Bone marrow (tissue), 2 donors: ENCODE measurements around the gene GABBR2.

Experiments
- DNase-seq, 2 donors: peaks; one replicate each; lab custom pipeline; 2025; lab: John Stamatoyannopoulos, UW

GABBR2 gene

DNA sequence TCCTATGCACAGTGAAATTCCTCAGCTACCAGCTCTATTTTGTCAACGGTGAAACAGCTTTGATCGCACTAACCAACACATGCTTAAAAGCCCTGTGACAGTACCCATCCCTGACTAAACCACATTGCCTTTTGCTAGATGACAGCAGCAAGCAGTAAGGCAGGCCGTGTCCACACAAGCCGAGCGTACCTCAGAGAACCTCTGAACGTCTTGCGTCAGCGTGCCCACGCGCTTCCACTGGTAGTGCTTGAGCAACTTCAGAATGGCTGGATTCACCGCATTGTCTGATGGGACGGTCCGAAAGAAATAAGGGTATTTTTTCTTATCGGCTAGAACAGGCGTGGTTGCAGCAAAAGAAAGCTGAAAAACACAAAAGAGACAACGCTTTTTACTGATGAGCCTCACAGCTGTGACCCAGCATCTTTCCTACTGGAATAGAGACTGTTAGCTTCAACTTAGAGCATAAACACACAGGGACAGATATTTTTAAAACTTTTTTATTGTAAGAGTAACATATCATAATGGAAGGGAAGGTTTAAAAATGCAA is 167.0 kb downstream of the GABBR2 start:
- no peak for DNase-seq

DNA sequence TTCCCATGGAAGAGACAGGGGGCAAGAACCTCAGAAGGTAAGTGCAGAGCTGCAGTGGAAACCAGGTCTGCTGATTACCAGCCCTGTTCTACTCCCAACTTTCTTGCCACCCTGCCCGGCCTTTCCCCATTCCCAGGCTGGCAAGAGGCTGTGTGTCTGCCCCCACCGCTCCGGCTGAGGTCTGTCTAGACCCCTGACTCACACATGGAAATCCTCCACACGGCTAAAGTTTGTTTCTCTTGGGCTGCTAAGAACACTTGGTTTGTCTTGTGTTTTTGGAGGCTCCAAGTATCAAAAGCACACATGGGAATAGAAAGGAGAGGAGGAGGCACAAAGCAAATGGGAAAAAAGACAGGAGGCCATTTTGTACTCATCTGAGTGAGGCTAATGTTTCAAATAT is 168.3 kb downstream of the GABBR2 start:
- DNase-seq: no peak

DNA sequence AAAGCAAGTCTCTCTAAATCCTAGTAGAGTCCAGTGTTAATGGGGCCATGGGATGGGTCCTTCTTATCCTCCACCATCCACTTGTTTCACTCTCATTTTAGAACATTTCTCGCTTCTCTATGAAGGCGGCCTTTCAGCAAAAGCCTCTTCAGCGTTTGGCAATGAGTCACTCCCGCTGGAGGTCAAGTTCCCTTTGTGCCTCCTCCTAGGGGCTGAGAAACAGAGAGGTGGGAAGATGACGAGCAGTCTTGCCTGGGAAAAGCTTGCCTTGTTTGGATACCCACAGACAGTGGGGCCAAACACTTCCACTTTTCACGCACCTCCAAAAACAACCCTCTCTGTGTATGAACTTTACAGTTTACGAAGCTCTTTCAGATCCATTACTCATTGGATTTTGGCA is 168.8 kb downstream of the GABBR2 start:
- DNase-seq: no peak

DNA sequence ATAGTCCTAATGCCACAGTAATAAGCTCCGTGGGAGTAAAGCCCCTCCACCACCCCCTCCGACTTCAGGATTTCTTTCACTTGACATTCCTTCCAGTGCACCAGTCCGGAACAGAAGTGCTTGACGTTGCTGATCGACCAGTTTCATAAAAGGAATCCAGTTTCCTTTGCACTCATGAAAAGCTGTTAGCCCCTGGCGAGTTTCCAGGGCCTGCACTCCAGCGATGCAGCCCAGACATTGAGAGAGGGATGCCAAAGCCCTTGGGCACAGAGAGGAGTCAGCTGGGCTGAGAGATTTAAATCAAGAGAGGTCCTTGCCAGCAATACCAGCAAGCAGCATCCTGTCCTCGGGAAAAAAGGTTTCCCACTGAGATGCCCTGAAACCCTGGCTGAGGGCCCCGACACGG is 170.1 kb downstream of the GABBR2 start:
- DNase-seq: no peak

DNA sequence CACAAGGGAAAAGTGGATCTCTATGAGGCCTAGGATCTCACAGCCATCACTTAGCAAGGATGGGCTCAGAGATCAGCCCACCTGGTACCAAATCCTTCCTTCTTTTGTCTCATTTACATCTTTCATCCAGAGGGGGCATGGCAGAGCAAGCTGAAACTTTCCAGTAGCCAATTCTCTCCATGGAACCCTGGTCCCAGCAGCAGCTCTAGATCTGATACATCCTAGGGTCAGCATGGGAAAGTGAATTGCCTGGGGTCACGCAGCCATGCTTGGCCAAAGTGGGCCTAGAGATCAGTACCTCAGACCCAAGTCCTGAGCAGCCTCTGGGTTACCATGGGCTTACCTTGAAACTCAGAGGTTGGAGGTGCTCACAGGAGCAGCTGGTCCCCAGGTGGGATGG is 170.5 kb downstream of the GABBR2 start:
- no peak for DNase-seq

DNA sequence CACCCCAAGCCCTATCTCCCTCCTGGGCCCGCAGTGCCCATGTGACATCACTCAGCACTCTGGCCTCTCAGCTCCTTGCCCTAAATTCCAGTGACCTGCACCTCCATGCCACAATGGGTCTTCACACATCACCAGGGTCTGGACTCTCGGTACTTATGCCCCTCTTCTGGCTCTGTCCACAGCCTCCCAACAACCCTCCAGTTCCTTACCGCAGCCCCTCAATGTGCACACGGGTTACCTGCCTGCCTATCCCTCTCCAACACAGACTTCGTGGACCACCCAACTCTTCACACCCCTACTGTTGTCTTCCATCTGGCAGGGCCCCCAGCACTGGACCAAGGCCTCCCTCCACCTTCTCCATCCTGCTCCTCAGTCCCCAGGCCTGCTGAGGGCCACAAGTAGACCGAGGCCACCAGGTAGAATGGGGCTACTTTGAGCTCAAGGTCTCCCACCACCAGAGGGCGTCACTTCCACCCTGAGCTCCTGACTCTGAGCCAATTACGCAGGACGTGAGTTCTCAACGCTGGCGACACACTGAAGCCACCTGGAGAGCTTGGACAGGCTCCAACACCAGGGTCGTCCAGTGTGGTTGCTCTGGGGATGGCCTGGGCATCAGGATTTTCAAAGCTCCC is 172.1 kb downstream of the GABBR2 start:
- no peak for DNase-seq

DNA sequence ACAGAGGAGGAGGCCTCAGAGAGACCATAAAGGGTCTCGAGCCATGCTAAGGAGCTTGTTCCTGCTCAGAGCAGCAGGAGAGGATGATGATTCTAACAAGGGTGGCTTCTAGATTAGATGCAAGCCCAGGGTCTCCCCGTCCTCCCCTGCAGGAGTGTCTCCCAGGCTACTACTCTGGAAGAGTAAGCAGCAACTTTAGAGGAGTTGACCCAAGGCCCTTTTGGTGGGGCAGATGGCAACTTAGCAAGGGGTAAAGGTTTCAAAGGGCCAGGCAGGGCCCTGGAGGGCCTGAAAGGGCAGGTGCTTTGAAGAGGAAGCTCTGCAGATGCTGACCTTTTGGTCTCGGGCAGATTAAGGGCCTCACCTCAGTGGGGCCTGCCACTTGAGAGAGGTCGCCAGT is 174.9 kb downstream of the GABBR2 start:
- DNase-seq: no peak

DNA sequence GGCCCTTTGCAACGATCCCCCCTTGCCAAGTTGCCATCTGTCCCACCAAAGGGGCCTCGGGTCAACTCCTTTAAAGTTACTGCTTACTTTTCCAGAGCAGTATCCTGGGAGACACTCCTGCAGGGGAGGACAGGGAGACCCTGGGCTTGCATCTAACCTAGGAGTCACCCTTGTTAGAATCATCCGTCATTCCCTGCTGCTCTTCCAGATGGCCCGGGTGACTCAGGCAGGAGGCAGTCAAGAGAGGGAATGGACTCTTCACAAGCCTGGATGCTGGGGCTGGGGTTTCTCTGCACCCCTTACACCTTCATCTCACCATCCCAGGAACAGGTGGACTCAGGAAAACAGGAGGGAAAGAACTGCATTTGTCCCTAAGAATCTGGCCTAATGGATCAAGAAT is 175.6 kb downstream of the GABBR2 start:
- DNase-seq: no peak

DNA sequence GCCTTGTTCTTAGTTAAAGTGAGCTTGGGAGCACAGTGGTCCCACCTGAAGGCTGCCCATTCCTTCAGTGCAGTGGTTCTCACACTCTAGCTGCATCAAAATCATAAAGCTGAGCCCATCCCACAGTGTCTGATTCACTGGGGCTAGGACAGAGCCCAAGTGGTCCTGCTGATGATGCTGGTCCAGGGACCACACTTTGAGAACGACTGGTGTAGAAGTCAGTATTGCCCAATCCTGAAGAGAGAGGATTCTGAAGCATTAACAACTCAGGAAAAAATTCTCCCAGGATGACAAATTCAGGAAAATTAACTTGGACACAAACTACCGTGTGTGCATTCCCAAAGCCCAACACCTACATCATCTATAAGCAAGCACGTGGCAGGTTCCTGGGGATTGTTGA is 176.2 kb downstream of the GABBR2 start:
- DNase-seq: no peak

DNA sequence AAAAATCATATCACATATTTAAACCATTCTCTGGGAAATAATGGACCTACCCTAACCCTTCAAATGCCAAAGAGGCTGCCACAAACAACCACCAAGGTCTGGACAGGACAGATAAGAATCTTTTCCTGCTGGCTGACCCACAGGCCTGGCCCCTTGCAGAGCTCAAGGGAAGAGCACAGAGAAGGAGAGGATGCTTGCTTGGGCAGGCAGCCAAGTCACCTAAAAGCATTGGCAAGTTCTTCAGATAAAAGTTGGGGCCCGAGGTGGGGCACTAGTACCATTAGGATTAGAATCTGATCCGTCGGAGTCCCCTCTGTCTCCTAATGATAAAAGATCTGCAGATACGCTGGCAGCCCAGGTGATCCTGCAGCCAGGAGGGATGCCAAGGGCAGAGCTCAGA is 176.6 kb downstream of the GABBR2 start:
- DNase-seq: no peak

DNA sequence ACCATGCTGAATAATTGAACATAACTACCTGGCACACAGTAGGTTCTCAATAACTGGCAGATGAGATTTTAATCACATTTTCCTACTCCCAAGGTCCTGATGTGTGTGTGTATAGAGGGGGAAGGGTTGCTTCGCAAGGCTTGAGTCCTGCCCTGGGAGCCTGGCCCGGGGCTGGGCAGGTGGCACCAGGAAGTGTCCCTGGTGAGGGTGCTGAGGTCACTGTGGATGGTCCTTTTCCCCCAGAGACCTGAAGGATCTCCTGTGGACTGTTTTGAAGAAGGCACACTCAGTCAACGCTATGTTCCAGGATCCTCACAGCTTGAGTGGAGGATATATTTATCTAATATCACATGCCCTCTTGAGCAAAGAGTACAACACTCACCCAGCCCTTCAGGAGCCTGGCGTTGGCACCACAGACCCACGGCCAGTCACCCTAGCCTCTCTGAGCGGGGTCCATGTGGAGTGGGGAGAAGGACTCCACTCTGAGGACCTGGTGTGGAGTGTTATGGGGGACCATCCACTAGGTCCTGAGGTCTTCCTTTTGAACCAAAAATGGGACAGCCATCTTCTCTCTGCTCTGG is 177.8 kb downstream of the GABBR2 start:
- no peak for DNase-seq

DNA sequence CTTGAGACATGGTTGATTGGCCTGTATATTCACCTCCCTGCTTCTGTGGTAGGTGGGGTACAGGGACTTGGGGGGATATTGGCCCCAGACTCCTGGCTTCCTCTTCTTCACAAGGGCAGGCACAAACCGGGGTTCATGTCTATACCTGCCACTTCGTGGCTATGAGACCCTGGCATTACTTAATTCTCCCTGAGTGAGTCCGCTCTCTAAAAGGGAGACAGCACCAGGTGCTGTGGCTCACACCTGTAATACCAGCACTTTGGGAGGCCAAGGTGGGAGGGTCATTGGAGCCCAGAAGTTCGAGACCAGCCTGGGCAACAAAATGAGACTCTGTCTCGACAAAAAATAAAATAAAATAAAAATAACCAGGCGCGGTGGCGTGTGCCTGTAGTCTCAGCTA is 178.5 kb downstream of the GABBR2 start:
- DNase-seq: no peak

DNA sequence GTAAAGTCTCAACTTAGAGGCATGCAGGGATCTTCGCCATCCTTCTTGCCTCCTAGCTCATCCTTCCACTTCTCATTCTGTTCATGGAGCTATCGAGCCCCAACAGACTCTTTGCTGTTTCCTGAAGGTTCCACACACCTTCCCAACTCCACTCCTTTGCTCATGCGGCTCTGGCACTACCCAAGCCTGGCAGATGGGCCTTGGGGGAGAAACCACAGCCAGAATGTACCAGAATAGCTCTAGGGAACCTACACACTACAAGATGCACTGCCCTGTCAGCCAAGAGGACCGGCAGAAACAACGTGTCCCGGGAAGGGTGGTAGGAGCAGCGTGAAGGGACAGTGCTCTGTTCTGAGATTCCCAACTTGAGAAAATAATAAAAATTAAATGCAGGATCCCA is 178.9 kb downstream of the GABBR2 start:
- DNase-seq: no peak

DNA sequence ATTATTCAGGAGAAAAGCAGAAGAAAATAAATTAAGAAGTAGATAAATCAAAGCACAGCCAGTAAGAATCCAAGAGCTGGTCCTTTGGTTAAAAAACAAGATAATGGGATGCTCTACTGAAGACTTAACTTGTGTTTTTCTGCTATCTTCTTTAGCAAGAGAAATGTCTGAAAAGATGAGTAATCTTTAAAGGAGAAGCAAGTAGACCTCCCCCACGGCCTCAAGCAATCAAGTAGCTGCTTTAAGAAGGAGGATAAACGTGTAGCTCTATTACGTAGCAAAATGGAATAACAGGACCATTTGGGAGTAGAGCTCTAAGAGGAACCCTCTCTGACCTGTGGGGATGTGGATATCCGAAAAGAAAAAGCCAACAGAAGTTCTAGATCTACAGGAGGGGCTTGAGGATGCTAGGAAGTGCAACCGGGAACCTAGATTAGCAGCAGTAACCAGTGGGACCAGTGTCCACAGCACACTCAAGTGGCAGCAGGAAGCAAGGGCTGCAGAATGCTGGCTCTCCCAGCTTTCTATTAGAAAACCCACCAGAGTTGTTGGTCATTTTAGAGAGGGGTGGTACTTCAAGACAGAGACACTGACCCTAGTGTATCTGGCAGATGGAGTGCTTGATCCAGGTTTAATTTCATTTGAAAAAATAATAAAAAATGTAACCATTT is 185.4 kb downstream of the GABBR2 start:
- DNase-seq: no peak

DNA sequence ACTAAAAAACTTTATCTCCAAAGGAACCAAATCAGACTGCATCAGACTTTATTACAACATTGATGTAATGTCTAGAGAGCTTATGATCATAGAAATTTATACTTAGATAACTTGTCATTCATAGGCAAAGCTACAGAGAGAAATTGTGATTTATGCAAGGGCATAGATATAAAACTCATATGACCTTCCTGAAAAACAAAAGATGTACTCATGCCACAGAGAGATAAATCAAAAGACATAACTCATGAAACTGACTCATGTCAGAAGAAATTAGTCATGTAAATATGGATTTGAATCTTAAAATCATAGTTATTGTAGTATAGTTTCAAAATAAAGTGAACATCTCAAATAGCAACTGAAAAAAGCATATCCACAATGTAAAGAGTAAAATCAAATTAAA is 186.2 kb downstream of the GABBR2 start:
- DNase-seq: no peak

DNA sequence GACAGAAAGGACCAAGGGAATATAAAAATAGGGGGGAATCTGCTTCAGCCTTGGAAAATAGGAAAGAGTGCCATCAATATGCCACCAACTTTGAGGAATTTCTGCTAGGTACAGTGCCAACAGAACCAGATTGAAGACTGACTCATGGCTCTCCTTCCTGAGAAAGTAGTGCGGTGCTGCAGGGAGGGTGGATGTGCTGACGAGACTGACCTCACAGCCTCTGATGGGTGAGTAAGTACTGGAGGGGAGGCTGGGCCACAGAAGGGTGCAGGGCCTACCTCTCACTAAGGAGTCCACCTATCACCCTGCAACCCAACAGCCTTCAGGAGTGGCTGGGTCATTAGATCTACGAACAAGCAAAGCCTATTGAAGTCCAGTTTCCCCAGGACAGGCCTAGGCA is 187.6 kb downstream of the GABBR2 start:
- no peak for DNase-seq

DNA sequence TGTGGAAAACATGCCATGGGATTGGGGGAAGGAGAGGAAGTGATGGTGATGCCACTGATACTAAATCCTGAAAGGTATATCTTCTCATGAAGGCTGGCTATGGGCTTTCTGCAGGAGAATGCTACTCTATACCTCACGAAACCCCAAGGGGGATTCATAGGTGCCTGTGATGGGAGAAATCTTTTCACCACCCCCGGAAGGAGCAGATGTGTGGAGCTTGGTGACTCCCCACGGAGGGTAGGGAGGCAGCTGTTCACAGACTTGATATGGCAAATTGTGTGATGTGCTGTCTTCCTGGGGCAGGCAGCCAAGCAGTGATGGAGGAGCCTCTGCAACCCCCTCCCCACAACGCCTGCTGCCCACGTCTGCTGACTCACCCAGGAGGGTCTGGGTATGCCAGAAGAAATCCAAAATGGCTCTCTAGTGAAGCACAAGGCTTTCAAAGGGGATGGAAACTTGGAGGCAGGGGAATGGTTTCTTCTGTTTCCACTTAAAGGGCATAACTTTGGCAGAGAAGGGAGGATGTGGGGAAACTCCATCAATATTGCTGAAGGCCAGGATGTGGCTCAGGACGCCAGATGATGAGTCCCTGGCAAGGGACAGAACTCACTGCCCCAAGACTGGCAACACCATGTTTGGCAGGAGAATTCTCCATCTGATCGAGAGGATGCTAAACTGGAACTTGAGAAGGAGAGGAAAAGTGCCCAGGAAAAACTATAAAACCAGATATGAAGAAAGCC is 188.3 kb downstream of the GABBR2 start:
- DNase-seq: no peak

DNA sequence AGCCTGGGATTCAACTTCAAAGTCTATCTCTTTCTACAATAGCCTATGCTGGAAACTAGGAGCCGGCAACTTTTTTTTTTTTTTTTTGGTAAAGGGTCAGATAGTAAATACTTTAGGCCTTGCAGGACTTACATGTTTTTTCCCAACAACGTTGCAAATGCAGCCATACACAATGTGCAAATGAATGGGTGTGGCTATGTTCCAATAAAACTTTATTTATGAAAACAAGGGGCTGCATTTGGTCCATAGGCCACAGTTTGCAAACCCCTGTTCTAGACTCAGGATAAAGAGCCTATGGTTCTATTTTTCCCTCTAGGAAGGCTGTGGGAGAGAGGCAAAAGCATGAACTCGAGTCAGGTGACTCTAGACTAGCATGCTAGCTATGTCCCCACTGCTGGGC is 189.1 kb downstream of the GABBR2 start:
- DNase-seq: no peak

DNA sequence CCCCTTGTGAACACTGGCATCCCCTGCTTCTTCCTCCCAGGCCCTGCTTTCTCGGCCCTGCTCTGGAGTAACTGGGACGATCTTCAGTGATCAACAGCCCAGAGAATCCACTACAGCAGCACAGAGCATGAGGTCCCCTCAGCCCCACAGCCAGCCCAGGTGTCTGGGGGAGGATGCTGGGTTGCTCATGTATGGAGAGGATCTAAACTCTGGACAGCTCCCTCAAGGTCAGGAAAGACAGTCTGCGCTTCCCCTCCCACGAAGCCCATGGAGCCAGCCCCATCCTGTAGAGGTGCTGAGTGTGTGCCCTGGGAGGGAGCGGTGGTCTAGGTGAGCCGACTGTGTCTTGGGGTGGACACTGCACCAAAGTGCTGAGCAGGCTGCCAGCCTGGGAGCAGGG is 190.2 kb downstream of the GABBR2 start:
- no peak for DNase-seq

DNA sequence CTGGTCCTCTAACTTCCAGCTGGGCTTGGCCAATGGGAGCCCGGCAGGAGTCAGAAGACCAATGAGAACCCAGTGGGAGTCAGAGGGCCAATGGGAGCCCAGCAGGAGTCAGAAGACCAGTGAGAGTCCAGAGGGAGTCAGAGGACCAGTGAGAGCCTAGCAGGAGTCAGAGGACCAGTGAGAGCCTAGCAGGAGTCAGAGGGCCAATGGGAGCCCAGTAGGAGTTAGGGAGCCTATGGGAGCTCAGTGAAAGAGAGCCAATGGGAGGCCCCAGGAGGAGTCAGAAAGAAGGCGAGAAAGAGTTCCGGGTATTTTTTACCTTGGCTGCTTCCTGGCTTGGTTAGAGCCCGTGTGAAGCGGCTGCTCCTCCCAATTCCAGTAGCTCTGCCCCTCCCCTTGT is 191.0 kb downstream of the GABBR2 start:
- DNase-seq: no peak

DNA sequence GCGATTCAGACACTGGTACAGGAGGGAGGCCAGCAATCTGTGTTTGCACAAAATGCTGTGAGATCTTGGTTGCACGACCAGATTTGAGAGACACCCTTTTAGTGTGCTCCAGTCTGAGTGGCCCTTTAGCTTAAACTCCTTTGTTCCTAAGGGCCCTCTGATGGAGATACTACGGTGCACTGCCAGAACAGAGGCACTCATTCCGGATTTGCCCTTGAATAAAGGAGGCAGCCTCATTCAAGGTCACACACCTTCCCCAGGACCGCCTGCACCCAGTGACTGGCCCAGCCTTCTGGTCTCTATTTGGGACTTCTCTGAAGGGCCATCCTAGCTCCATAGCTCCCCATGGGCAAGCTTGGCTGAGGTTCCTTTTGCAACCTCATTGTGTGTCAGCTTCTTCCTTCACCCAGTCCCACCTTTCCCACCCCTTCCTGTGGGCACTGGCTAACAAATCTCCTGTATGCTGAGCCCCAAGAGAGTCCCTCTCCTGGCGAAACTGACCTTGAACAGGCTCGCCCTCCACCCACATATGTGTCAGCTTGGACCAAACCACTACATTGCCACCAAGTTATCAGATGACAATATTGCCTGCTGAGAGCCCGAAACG is 191.7 kb downstream of the GABBR2 start:
- no peak for DNase-seq

DNA sequence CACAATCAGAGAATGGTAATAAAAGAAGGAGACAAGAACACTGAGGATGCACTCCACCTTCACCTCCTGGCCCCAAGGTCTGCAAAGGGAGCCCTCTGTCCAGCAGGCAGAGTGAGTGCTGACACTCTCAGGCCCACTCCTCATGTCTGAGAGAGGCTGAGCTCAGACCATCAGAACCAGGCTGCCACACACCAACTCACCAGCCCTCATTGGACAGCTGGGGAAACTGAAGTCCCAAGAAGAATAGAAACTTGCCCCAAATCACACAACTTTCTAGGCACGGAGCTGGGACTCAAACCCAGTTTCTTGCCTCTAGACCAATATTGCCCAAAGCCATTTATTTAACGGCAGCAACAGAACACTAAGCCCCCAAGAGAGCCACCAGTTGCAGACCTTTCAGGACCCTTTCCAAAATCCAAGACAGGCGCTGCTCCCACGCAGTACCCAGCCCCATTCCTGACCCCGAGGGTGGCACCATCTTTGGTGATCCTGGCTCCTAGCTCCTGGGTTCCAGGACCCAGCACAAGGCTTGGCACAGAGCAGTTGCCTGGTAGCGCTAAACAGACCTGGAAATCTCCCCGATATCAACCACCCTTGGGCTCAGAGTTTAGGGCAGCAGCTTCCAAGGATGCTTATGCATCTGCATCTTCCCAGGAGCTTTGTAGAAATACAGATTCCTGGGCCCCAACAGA is 192.4 kb downstream of the GABBR2 start:
- no peak for DNase-seq
